OCI-LY1 (cell line): ENCODE data around the gene WFDC1.

Experiments used
- H2AFZ ChIP-seq: fragments of 200-600 bp; sonication (generic), shearing (Covaris generic); 2 replicates; pipeline ENCODE4 v1.6.0; 2014; ENCODE audit warnings: antibody characterized with exemption, mild to moderate bottlenecking, low read length
- H3F3A ChIP-seq: fragments of 200-600 bp; sonication (generic), shearing (Covaris generic); 2 replicates; pipeline ENCODE4 v1.6.0; 2014; ENCODE audit warnings: mild to moderate bottlenecking, antibody characterized with exemption, low read length, moderate library complexity; ENCODE audit not compliant: insufficient read depth
- H3K27ac ChIP-seq: fragments of 200-600 bp; sonication (generic); 2 replicates; pipeline ENCODE4 v1.5.1; 2014; ENCODE audit warnings: low read length, mixed run types, mild to moderate bottlenecking, low read depth; ENCODE audit not compliant: poor library complexity, severe bottlenecking
- H3K27me3 ChIP-seq: fragments of 200-600 bp; sonication (generic); 2 replicates; pipeline ENCODE4 v1.6.0; 2014; ENCODE audit warnings: antibody characterized with exemption, mild to moderate bottlenecking, low read length, moderate library complexity; ENCODE audit not compliant: insufficient read depth
- H3K36me3 ChIP-seq: fragments of 200-600 bp; sonication (generic); 2 replicates; pipeline ENCODE4 v1.6.1; 2014; ENCODE audit warnings: mild to moderate bottlenecking, antibody characterized with exemption, low read length, moderate library complexity, mixed read lengths; ENCODE audit not compliant: insufficient read depth
- H3K4me1 ChIP-seq: fragments of 200-600 bp; sonication (generic); 2 replicates; pipeline ENCODE4 v1.5.1; 2014; ENCODE audit warnings: mild to moderate bottlenecking, low read length, moderate library complexity; ENCODE audit not compliant: insufficient read depth, severe bottlenecking
- H3K4me2 ChIP-seq: fragments of 200-600 bp; sonication (generic), shearing (Covaris generic); 2 replicates; pipeline ENCODE4 v1.6.1; 2014; ENCODE audit warnings: low read length
- H3K4me3 ChIP-seq: fragments of 200-600 bp; sonication (generic); 2 replicates; pipeline ENCODE4 v1.5.1; 2014; ENCODE audit warnings: low read length, low read depth, mild to moderate bottlenecking, mixed read lengths; ENCODE audit not compliant: poor library complexity, severe bottlenecking
- H3K79me2 ChIP-seq: fragments of 200-600 bp; shearing (Covaris generic); 2 replicates; pipeline ENCODE4 v1.6.1; 2016; ENCODE audit warnings: mixed run types, low read length, mixed read lengths; ENCODE audit not compliant: insufficient read depth
- H3K9ac ChIP-seq: fragments of 200-600 bp; sonication (generic), shearing (Covaris generic); 2 replicates; pipeline ENCODE4 v1.6.1; 2014; ENCODE audit warnings: mild to moderate bottlenecking, low read length, mixed read lengths
- H3K9me2 ChIP-seq: fragments of 200-600 bp; sonication (generic), shearing (Covaris generic); 2 replicates; pipeline ENCODE4 v1.6.1; 2014; ENCODE audit warnings: low read depth, mild to moderate bottlenecking, low read length, mixed read lengths
- H3K9me3 ChIP-seq: fragments of 200-600 bp; shearing (Covaris generic); 2 replicates; pipeline ENCODE4 v1.6.1; 2014; ENCODE audit warnings: low read length, mixed read lengths
- H4K20me1 ChIP-seq: fragments of 200-600 bp; sonication (generic), shearing (Covaris generic); 2 replicates; pipeline ENCODE4 v1.6.0; 2016; ENCODE audit warnings: mild to moderate bottlenecking, low read length; ENCODE audit not compliant: insufficient read depth
- CTCF ChIP-seq: fragments of 200-600 bp; sonication (generic), shearing (Covaris generic); IDR thresholded peaks from 2 replicates; pipeline ENCODE4 v1.5.1; 2017; ENCODE audit warnings: mild to moderate bottlenecking, antibody characterized with exemption, low read length, moderate library complexity, mixed read lengths
- EZH2 ChIP-seq: fragments of 200-600 bp; sonication (generic), shearing (Covaris generic); IDR thresholded peaks from 2 replicates; pipeline ENCODE4 v1.8.0; 2017; ENCODE audit warnings: borderline replicate concordance, mixed run types, mild to moderate bottlenecking, antibody characterized with exemption, low read length, moderate library complexity, mixed read lengths

The WFDC1 gene

GRCh38 chr16:84313921-84314320 lies 19.2 kb downstream of the WFDC1 start:
- Histone ChIP-seq H3K4me1 (no peaks in the 10 kb centered on the region), H3F3A (no peaks in the 10 kb centered on the region), H3K4me3 (no peak overlapping the region), H3K9ac (no peak overlapping the region), H3K27me3 (peaks cover 12% of the 10 kb centered on the region; the same call in 1 of the 2 replicates), H3K27ac (no peak overlapping the region), H3K36me3 (no peaks in the 10 kb centered on the region; the same call in 1 of the 2 replicates), H3K9me2 (no peaks in the 10 kb centered on the region), H3K4me2 (no peak overlapping the region), H4K20me1 (no peaks in the 10 kb centered on the region), H2AFZ (no peak overlapping the region), H3K79me2 (no peaks in the 10 kb centered on the region), H3K9me3 (peaks cover 4% of the 10 kb centered on the region)
- no peak for TF ChIP-seq CTCF
- no peak for TF ChIP-seq EZH2

- no peak overlapping the region for H3K27ac ChIP-seq
- no peaks in the 10 kb centered on the region for H3K9me2 ChIP-seq
- no peaks in the 10 kb centered on the region for H3F3A ChIP-seq
- no peak for TF ChIP-seq EZH2
- TF ChIP-seq CTCF, result no peak
- no peaks in the 10 kb centered on the region for H3K4me1 ChIP-seq
- H4K20me1 ChIP-seq, result no peaks in the 10 kb centered on the region
- H3K9me3 ChIP-seq, result peaks cover 4% of the 10 kb centered on the region
- H2AFZ ChIP-seq, result no peak overlapping the region
- H3K79me2 ChIP-seq, result no peaks in the 10 kb centered on the region
- H3K27me3 ChIP-seq, result peaks cover 12% of the 10 kb centered on the region; the same call in 1 of the 2 replicates
- H3K36me3 ChIP-seq, result no peaks in the 10 kb centered on the region; the same call in 1 of the 2 replicates
- no peak overlapping the region for H3K4me3 ChIP-seq
- H3K4me2 ChIP-seq, result no peak overlapping the region
- H3K9ac ChIP-seq, result no peak overlapping the region
These were observed 19.7 kb downstream of the WFDC1 start for GRCh38 chr16:84314373-84314772.

- no peak overlapping the region for H3K27ac ChIP-seq
- no peaks in the 10 kb centered on the region for H4K20me1 ChIP-seq
- TF ChIP-seq CTCF (no peak), EZH2 (no peak)
- H3F3A ChIP-seq, result no peaks in the 10 kb centered on the region
- H2AFZ ChIP-seq, result no peak overlapping the region
- no peaks in the 10 kb centered on the region for H3K9me2 ChIP-seq
- H3K4me2 ChIP-seq, result no peak overlapping the region
- no peaks in the 10 kb centered on the region for H3K4me1 ChIP-seq
- H3K9ac ChIP-seq, result no peak overlapping the region
- H3K27me3 ChIP-seq, result peaks cover 12% of the 10 kb centered on the region; the same call in 1 of the 2 replicates
- no peaks in the 10 kb centered on the region for H3K79me2 ChIP-seq
- H3K36me3 ChIP-seq, result no peaks in the 10 kb centered on the region; the same call in 1 of the 2 replicates
- H3K9me3 ChIP-seq, result peaks cover 4% of the 10 kb centered on the region
- H3K4me3 ChIP-seq, result no peak overlapping the region
These were observed 20.1 kb downstream of the WFDC1 start for GRCh38 chr16:84314814-84315213.
